Colonic mucosa (tissue), 4 donors: Measurements from ENCODE around the gene PDK3. TPM values are rescaled to one million over a fixed set of nuclear protein-coding genes. Genes with fewer than 3 reads are reported as not detected.

Experiments used
- DNase-seq: peaks from one replicate; pipeline ENCODE4 v3.0.0-alpha.2; 2020
- H3K27ac ChIP-seq: fragments of 200-600 bp; one replicate; pipeline ENCODE4 v1.8.0; 2021
- H3K27me3 ChIP-seq: fragments of 200-600 bp; one replicate; pipeline ENCODE4 v1.8.0; 2021
- H3K36me3 ChIP-seq: fragments of 200-600 bp; one replicate; pipeline ENCODE4 v1.8.0; 2021
- H3K4me1 ChIP-seq: fragments of 200-600 bp; one replicate; pipeline ENCODE4 v1.8.0; 2021; ENCODE audit warnings: mild to moderate bottlenecking
- H3K4me3 ChIP-seq: fragments of 200-600 bp; one replicate; pipeline ENCODE4 v1.8.0; 2021
- H3K9ac ChIP-seq, 2 donors: one replicate each; pipeline ENCODE4 v1.7.0; 2013; ENCODE audit warnings: control low read depth in 2 of 2, low read depth in 2 of 2, low read length in 2 of 2
- H3K9me3 ChIP-seq: fragments of 200-600 bp; one replicate; pipeline ENCODE4 v1.8.0; 2021
- intact Hi-C: fragments of 100-400 bp; cut with DNase I; formaldehyde crosslinking; loops from one replicate; pipeline ENCODE4 v1.14.1; 2022
- total RNA-seq, 2 donors: library from RNA; stranded (reverse); fragmentation: NEBNext Ultra II Directional in 1 of 2; extraction: Animal tissue kit (Norgen Biotek cat#: 25700) in 1 of 2; gene quantifications; one replicate each; pipeline ENCODE4 v1.2.1, GENCODE V29; 2021
- TF ChIP-seq, protein P1 (sequence below): fragments of 200-600 bp; IDR thresholded peaks from one replicate; pipeline ENCODE4 v1.8.0; 2022; ENCODE audit warnings: antibody characterized with exemption, mild to moderate bottlenecking
- donor health status: healthy.
- donor health status: DM: no; HTN: no; CAD: no.
- donor health status: DM: no; HTN: no; CAD: no.

The PDK3 gene
- total RNA-seq, 2 donors from 2014 or later, result 18.5 to 37.7 TPM

DNA sequence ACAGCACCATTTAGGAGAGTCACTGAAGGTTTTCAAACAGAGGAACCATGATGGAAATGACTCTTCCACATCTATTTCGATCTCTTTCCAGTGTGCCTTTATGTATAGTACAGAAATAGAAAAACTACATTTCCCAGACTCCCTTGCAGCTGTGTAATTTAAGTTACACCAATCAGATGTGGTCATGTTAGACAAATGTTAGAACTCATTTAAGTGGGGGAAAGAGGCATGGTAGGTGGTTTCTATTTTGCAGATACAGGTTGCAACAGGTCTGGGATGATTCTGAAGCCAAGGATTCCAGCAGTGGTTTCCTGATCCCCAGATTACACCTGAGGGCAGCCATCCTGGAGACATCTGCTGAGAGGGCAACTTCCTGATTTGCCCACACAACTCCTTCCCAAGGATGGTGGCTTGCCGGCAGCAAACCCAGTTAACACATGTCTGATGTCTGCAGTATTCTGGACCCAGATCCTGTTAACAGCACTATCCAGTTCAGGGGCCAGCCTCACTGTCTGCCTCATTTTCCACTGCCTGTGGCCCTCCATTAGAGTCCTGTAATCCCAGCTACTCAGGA lies 38.7 kb upstream of the PDK3 start:
- Histone ChIP-seq H3K27ac (peak overlapping the region; percentile 59), H3K4me3 (no peak overlapping the region), H3K4me1 (no peaks in the 10 kb centered on the region), H3K36me3 (no peaks in the 10 kb centered on the region), H3K9me3 (no peaks in the 10 kb centered on the region), H3K27me3 (no peaks in the 10 kb centered on the region), H3K9ac (no peak overlapping the region)
- intact Hi-C loops, result no loop called here
- TF ChIP-seq, protein P1, sequence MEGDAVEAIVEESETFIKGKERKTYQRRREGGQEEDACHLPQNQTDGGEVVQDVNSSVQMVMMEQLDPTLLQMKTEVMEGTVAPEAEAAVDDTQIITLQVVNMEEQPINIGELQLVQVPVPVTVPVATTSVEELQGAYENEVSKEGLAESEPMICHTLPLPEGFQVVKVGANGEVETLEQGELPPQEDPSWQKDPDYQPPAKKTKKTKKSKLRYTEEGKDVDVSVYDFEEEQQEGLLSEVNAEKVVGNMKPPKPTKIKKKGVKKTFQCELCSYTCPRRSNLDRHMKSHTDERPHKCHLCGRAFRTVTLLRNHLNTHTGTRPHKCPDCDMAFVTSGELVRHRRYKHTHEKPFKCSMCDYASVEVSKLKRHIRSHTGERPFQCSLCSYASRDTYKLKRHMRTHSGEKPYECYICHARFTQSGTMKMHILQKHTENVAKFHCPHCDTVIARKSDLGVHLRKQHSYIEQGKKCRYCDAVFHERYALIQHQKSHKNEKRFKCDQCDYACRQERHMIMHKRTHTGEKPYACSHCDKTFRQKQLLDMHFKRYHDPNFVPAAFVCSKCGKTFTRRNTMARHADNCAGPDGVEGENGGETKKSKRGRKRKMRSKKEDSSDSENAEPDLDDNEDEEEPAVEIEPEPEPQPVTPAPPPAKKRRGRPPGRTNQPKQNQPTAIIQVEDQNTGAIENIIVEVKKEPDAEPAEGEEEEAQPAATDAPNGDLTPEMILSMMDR, result no peak
- DNase-seq, result no peak

DNA sequence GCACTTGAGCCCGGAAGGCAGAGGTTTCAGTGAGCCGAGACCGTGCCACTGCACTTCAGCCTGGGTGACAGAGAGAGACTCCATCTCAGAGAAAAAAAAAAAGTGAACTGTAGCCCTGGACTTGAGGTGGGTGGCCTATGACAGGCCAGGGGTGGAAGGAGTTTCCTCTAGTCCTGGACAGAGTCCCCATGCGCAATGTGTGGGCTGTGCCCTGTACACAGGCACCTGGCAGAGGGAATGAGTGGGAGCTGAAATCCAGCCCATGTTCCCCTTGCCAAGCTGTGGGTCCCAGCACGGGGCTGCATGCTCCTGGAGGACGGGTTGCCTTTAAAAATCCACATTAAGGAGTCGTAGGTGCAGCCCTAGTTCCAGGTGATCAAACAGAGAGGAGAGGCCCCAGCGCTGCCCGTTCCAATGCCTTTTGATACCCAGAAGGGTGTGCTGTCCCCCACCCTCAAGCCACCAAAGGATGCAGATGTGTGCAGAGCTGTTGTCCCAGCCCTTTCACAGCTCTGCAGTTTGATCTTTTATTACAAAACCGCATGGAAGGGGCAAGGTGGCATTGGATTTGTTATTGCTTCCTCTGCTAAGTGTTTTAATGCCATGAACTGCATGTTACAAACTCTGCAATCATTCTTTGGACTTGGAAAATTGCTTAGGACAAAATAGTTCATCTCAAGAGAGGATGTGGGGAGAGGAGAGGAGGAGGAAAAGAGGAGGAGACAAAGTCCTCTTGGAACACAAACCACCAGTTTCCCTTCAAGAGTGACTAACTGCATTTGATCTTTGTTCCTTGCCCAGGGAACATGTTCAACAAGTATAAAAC lies 38.0 kb upstream of the PDK3 start:
- intact Hi-C loops, result no loop called here
- H3K4me3 ChIP-seq, result no peak overlapping the region
- H3K27me3 ChIP-seq, result no peaks in the 10 kb centered on the region
- no peaks in the 10 kb centered on the region for H3K9me3 ChIP-seq
- TF ChIP-seq, protein P1, result no peak
- peak; percentile 29 for DNase-seq
- no peaks in the 10 kb centered on the region for H3K36me3 ChIP-seq
- no peak overlapping the region for H3K9ac ChIP-seq
- peak overlapping the region; percentile 59 for H3K27ac ChIP-seq
- H3K4me1 ChIP-seq, result no peaks in the 10 kb centered on the region

DNA sequence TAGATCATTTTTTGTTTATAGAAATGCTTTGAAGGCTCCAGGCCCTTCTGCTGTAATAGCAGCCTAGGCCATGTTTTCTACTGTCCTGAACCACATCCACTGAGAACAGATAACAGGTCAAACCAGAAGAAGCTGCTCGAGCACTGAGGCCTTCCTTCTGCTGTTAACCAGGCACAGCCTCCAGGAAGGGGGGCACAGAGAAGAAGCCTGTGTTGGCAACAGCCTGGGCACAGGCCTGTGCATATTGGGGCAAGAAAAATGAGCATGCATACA lies 37.4 kb upstream of the PDK3 start:
- TF ChIP-seq, protein P1, result no peak
- Histone ChIP-seq H3K9me3 (no peaks in the 10 kb centered on the region), H3K36me3 (no peaks in the 10 kb centered on the region), H3K27me3 (no peaks in the 10 kb centered on the region), H3K9ac (no peak overlapping the region), H3K27ac (peak overlapping the region; percentile 37), H3K4me1 (no peaks in the 10 kb centered on the region), H3K4me3 (no peak overlapping the region)
- DNase-seq, result peak; percentile 23
- intact Hi-C loops, result no loop called here

DNA sequence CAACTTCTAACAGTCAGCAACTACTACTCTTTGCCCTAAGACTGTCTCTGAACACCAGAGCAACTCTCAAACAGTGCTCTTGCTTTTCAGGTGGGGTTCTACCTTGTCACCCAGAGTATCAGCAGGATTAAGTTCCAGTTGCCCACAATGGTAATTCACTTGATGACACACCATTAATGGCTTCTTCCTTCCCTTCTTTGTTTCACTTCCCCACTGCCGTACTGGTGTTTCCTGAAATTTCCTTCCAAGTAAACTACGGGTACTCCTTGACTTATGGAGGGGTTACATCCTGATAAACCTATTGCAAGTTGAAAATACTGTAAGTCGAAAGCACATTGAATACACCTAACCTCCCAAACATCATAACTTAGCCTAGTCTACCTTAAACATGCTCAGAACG lies 36.6 kb upstream of the PDK3 start:
- no peaks in the 10 kb centered on the region for H3K36me3 ChIP-seq
- DNase-seq, result no peak
- H3K4me3 ChIP-seq, result no peak overlapping the region
- no peak overlapping the region for H3K27ac ChIP-seq
- no peaks in the 10 kb centered on the region for H3K27me3 ChIP-seq
- no peaks in the 10 kb centered on the region for H3K4me1 ChIP-seq
- intact Hi-C loops, result no loop called here
- H3K9ac ChIP-seq, result no peak overlapping the region
- TF ChIP-seq, protein P1, result no peak
- no peaks in the 10 kb centered on the region for H3K9me3 ChIP-seq

DNA sequence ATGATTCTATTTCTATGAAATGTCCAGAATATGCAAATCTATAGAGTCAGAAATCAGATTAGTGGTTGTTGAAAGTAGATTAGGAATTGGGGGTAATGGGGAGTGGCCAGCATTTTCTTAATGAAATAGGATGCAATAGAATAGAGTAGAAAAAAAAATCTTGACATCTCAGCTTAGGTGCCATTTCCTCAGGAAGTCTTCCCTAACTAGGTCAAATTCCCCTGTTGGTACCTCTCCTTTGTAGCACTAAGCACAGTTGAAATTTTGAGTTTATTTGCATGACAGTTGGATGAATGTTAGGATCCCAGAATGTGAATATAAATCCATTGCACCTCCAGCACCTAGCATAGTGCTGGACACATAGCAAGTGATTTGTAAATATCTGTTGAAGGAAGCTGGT lies 30.0 kb upstream of the PDK3 start:
- Histone ChIP-seq H3K9ac (no peak overlapping the region), H3K36me3 (no peaks in the 10 kb centered on the region), H3K4me1 (no peaks in the 10 kb centered on the region), H3K9me3 (no peaks in the 10 kb centered on the region), H3K27ac (no peak overlapping the region), H3K27me3 (no peaks in the 10 kb centered on the region), H3K4me3 (no peak overlapping the region)
- DNase-seq, result no peak
- intact Hi-C loops, result no loop called here
- TF ChIP-seq, protein P1, result no peak
